Upper lobe of left lung (tissue), 6 donors: ENCODE data around the gene GRM5. TPM values are rescaled to one million over a fixed set of nuclear protein-coding genes. Genes with fewer than 3 reads are reported as not detected.
A peak's percentile ranks its signal among the peaks of the same experiment; 100 is the strongest.

Experiments
- ATAC-seq, 2 donors: fragments of 200-7000 bp; cut with Tn5 transposase; one replicate each; pipeline ENCODE4 v1.9.1; 2022; ENCODE audit warnings: mild to moderate bottlenecking in 2 of 2, moderate library complexity in 2 of 2; ENCODE audit not compliant: low FRiP score in 2 of 2
- DNase-seq, 2 donors: peaks; one replicate each; pipeline ENCODE4 v3.0.0-alpha.2; 2019 to 2020
- H3K27ac ChIP-seq, 4 donors: fragments of 200-600 bp; sonication (generic); one replicate each; pipeline ENCODE4 v1.5.1; 2016 to 2019
- H3K27me3 ChIP-seq, 4 donors: fragments of 200-600 bp; sonication (generic); one replicate each; pipeline ENCODE4 v1.5.1; 2017 to 2019
- H3K36me3 ChIP-seq, 4 donors: fragments of 200-600 bp; sonication (generic); one replicate each; pipeline ENCODE4 v1.5.1; 2016 to 2019
- H3K4me1 ChIP-seq, 4 donors: fragments of 200-600 bp; sonication (generic); one replicate each; pipeline ENCODE4 v1.5.1; 2018 to 2019
- H3K4me3 ChIP-seq, 4 donors: fragments of 200-600 bp; sonication (generic); one replicate each; pipeline ENCODE4 v1.5.1; 2017 to 2019; ENCODE audit warnings: mild to moderate bottlenecking in 2 of 4, moderate library complexity in 1 of 4
- H3K9me3 ChIP-seq, 4 donors: fragments of 200-600 bp; sonication (generic); one replicate each; pipeline ENCODE4 v1.5.1; 2018 to 2019
- EP300 ChIP-seq, 4 donors: sonication (generic); formaldehyde crosslinking; IDR thresholded peaks; one replicate each; pipeline ENCODE4 v1.5.1; 2017; ENCODE audit warnings: antibody characterized with exemption in 4 of 4, control low read depth in 2 of 4
- POLR2A ChIP-seq, 4 donors: fragments of 450-650 bp; IDR thresholded peaks; one replicate each; pipeline ENCODE4 v1.5.1; 2016 to 2017; ENCODE audit warnings: antibody characterized with exemption in 4 of 4, mild to moderate bottlenecking in 2 of 4
- POLR2AphosphoS5 ChIP-seq, 2 donors: sonication (generic); formaldehyde crosslinking; IDR thresholded peaks; one replicate each; pipeline ENCODE4 v1.5.1; 2017; ENCODE audit warnings: antibody characterized with exemption in 2 of 2
- WGBS, 2 donors: methylation state at CpG; one replicate each; pipeline ENCODE4 v1.1.5; 2017 to 2018; 5-methylcytosine and 5-hydroxymethylcytosine counted together
- total RNA-seq, 6 donors: library from RNA; depleted of rRNA in 4 of 6; stranded (reverse); fragments of >200 nt in 4 of 6; gene quantifications; one replicate each; pipeline versions ENCODE4 v1.1.0 to v1.2.1, GENCODE V29; 2016 to 2021
- TF ChIP-seq, protein P1 (sequence below), 6 experiments: fragments of 450-650 bp in 4 of 6; fragments of 200-600 bp in 2 of 6; sonication (generic) in 2 of 6; IDR thresholded peaks; one replicate each; pipeline ENCODE4 v1.5.1; 2016 to 2019; ENCODE audit warnings: antibody characterized with exemption in 6 of 6
- donor health status: DM: no; HTN: no; CAD: no; lungs with moderate emphysema.
- donor health status: DM: no; HTN: yes; CAD: no; lungs with severe emphysema.

GRM5 gene
- total RNA-seq, 6 donors from 2014 or later, result 0.30 to 4.2 (median 0.32) TPM; not detected in 2

DNA sequence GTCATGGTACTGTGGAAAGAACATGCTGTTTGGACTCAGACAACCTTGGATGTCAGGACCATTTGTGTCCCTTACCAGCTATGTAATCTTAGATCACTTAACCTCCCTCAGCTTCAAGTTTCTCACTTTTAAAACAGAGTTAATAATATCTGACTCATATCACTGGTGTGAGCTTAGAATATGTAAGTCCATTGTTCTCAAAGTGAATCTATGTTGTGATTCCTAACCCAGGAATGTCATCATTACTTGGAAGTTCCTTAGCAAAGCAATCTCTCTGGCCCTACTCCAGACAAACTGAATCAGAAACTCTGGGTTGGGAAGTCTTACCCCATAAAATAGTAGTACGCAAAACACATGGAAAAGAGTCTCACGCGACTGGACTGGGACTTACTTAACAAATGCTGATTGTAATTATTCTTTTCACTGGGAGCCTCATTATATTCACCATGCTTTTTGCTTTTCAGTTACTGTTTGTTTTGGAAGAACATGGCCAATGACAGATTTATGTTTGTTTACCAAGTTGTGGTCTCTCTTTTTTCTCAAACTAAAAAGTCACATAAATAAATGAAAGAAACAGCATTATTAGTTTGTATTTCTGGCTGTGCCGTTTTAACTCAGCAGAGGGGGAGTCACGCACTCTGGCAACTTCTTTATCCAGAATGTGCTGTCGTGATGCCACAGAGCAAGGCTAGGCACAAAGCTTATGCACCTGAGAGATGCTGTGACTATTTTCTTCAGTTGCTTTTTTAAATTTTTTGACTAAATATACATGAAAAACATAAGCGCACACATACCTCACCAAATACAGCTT lies 510.6 kb downstream of the GRM5 start:
- TF ChIP-seq EP300 (IDR thresholded peaks at IDR 0.05) (no peak), POLR2A (IDR thresholded peaks at IDR 0.05) (no peak), POLR2AphosphoS5 (IDR thresholded peaks at IDR 0.05) (no peak)
- TF ChIP-seq, protein P1, sequence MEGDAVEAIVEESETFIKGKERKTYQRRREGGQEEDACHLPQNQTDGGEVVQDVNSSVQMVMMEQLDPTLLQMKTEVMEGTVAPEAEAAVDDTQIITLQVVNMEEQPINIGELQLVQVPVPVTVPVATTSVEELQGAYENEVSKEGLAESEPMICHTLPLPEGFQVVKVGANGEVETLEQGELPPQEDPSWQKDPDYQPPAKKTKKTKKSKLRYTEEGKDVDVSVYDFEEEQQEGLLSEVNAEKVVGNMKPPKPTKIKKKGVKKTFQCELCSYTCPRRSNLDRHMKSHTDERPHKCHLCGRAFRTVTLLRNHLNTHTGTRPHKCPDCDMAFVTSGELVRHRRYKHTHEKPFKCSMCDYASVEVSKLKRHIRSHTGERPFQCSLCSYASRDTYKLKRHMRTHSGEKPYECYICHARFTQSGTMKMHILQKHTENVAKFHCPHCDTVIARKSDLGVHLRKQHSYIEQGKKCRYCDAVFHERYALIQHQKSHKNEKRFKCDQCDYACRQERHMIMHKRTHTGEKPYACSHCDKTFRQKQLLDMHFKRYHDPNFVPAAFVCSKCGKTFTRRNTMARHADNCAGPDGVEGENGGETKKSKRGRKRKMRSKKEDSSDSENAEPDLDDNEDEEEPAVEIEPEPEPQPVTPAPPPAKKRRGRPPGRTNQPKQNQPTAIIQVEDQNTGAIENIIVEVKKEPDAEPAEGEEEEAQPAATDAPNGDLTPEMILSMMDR (IDR thresholded peaks at IDR 0.05), result no peak
- ATAC-seq, result peak in 1 of 2 donors; percentile 84
- no peaks in the 10 kb centered on the region for H3K27me3 ChIP-seq
- no peak for DNase-seq
- no peak overlapping the region for H3K4me3 ChIP-seq
- no peaks in the 10 kb centered on the region for H3K36me3 ChIP-seq
- H3K4me1 ChIP-seq, result no peaks in the 10 kb centered on the region
- no peaks in the 10 kb centered on the region for H3K9me3 ChIP-seq
- 78 to 81% methylated on average over 7 of the region's 7 CpGs for WGBS, 2 donors
- no peak overlapping the region for H3K27ac ChIP-seq

DNA sequence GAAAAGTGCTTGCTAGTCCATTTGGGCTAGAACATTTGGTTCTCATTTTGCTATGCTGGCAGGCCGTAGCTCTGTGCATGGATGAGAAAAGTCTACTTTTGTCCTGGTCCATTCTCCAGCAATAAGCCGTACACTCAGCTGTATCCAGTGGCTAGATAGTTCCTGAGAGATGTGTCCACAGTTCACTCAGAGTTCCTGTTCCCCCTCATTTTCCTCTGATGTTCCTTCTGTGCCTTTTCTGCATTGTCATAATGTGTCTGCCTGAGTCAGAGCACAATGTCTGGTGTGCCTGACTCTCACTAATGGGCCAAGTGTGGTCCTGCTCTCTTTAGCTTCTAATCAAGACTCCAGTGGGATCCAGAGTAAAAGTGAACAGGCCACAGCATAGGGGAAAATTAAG lies 512.6 kb downstream of the GRM5 start:
- Histone ChIP-seq H3K9me3 (no peaks in the 10 kb centered on the region), H3K4me3 (no peak overlapping the region), H3K4me1 (no peaks in the 10 kb centered on the region), H3K27me3 (no peaks in the 10 kb centered on the region), H3K36me3 (no peaks in the 10 kb centered on the region), H3K27ac (no peak overlapping the region)
- TF ChIP-seq POLR2A (IDR thresholded peaks at IDR 0.05) (no peak), EP300 (IDR thresholded peaks at IDR 0.05) (no peak), POLR2AphosphoS5 (IDR thresholded peaks at IDR 0.05) (no peak)
- TF ChIP-seq, protein P1 (IDR thresholded peaks at IDR 0.05), result no peak
- ATAC-seq, result peak in 1 of 2 donors; percentile 35
- WGBS, 2 donors, result 58 to 71% methylated on average over 2 of the region's 2 CpGs
- DNase-seq, result no peak

DNA sequence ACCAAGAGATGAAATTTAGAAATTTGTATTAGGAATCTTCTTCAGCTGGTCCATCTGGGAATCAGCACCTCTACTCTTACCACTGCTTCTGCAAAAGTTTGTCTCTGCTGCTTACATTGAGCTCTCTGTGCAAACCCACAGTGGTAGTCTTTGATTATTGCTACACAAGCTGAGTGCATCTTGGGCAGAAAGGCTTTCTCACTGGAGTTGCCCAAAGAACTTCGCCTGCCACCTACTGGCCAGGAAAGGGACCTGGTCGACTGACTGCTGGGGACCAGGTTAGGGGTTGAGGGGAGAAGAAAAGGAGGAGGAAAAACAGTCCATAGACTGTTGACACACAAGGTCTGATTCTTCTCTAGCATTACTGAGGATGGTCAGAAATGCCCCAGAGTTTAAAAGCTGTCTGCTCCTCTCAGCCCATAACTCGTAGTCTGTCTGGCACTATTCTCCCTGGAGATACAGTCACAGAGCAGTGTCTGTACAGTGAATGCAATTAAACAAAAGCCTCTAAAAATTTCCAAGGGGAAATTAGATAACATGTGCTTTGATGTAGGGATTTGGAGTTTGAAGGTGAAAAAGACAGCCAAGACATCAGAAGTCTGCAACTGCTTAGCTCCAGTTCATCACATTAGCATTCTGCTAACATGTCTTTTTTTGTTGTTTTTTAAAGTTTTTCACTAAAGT lies 513.3 kb downstream of the GRM5 start:
- ATAC-seq, result peak in 1 of 2 donors; percentile 56
- no peaks in the 10 kb centered on the region for H3K9me3 ChIP-seq

DNA sequence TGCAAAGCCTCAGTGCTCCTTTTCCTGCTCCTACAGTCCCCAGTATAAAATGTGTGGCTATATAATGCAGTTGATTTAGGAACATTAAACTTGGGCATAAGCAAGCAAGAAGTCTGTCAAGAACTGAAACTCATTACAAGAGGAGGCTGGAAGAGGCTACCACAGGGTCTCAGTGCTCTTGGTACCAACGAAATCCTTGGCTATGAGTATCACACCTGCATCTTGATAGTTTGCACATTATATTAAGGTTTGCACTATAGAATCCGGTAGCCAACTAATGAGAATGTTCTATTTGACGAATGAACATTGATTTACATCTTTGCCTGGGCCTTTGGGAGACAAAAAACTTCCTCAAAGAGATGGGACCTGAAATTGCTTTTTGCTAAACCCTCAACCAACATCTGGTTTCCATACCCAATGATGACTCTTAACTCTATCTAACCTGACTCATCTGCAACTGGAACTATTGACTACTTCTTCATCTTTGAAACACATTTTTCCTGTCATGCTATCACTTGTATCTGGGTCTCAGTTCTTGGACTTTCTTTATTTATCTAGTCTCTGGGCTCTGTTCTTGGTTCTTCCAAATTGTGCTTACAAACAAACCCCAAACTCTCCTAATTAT lies 521.0 kb downstream of the GRM5 start:
- Histone ChIP-seq H3K4me3 (no peak overlapping the region), H3K36me3 (no peaks in the 10 kb centered on the region), H3K4me1 (no peaks in the 10 kb centered on the region), H3K27me3 (no peaks in the 10 kb centered on the region), H3K9me3 (no peaks in the 10 kb centered on the region), H3K27ac (no peak overlapping the region)
- DNase-seq (no peak), ATAC-seq (no peak)
- WGBS, 2 donors, result 81 to 82% methylated on average over 3 of the region's 3 CpGs
- no peak for TF ChIP-seq POLR2AphosphoS5 (IDR thresholded peaks at IDR 0.05)
- TF ChIP-seq, protein P1 (IDR thresholded peaks at IDR 0.05), result no peak

More for the DNA sequence above, 513.3 kb downstream of the GRM5 start:
- peak in 1 of 2 donors; percentile 34 for DNase-seq
- no peak overlapping the region for H3K4me3 ChIP-seq
- TF ChIP-seq POLR2A (IDR thresholded peaks at IDR 0.05), result no peak
- TF ChIP-seq, protein P1 (IDR thresholded peaks at IDR 0.05), result peak; percentile 26 to 46 (median 34)
- H3K27ac ChIP-seq, result no peak overlapping the region
- H3K36me3 ChIP-seq, result no peaks in the 10 kb centered on the region
- WGBS, 2 donors, result 24 to 51% methylated on average over 3 of the region's 3 CpGs
- no peaks in the 10 kb centered on the region for H3K27me3 ChIP-seq
- H3K4me1 ChIP-seq, result no peaks in the 10 kb centered on the region
